HG03095 (cell line): ENCODE results near the gene PRTG.

ENCODE experiments used
- ATAC-seq: cut with Tn5 transposase; IDR thresholded peaks from one replicate; pipeline ENCODE4 v1.9.1; 2021; ENCODE audit warnings: moderate library complexity; ENCODE audit not compliant: unreplicated experiment

The PRTG gene

DNA sequence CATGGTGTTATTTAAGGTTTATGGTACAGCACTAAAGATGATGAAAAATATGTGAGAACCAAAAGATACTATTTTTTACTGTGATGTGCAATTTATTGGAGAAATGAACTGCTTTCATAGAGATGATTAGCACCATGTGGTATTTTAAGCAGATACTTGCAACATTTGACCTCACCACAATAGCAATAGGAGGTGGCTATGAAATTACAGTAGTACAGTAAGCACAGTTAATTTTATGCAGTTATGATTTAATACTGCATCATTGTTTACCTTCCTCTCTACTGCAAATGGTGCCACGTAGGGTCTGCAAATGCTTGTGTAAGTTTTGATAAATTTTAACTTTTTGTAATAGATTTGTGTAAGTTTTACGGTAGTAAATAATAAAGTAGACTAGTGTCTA is 168.9 kb downstream of the PRTG start:
- ATAC-seq = no peak

DNA sequence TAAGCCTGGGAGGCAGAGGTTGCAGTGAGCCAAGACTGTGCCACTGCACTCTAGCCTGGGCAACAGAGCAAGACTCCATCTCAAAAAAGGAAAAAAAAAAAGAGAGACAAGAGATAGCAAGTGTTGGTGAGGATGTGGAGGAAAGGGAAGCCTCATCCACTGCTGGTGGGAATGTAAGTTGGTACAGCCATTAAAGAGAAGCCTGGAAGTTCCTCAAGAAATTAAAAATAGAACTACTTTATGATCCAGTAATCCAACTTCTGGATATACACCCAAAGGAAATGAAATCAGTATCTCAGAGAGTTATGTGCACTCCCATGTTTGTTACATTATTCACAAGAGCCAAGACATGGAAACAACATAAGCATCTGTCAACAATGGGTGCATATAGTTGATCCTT is 169.7 kb downstream of the PRTG start:
- ATAC-seq = no peak

DNA sequence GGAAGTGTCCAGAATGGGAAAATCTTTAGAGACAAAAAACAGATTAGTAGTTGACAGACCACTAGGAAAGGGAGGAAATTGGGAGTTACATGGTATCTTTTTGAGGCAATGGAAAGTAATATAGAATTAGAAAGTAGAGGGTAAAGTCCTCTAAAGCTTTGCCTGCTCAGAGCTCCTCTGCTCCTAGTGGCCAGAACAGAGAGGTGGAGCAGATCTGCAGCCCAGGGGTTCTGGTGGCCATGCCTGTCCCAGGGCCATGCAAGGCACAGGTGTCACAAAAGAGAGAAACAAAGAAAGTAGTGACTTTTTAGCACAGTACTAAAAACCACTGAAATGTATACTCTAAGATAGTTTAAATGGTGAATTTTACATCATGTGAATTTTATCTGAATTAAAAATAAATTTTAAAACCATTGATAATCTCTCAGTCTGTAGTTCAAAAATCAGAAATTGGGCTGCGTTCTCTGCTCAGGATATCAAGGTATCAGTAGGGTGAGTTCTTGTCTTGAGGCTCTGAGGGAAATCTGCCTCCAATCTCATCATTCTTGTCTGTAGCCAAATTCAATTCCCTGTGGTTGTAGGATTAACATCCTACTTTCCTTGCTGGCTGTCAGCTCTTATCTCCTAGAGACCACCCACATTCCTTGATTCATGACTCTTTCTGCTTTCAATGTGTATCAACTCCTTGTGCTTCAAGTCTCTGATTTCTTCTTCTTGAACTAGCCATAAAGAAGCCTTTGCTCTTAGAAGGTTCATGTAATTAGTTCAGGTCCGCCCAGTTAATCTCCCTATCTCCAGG is 178.4 kb downstream of the PRTG start:
- ATAC-seq = no peak

DNA sequence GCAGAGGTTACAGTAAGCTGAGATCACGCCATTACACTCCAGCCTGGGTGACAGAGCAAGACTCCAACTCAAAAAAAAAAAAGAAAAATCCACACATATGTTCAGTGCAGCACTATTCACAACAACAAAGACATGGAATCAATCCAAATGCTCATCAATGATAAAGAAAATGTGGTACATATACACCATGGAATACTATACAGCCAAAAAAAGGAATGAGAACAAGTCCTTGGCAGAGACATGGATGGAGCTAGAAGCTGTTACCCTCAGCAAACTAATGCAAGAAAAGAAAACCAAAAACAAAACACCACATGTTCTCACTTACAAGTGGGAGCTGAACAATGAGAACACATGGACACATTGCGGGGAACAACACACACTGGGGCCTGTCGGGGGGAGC is 180.4 kb downstream of the PRTG start:
- ATAC-seq = no peak
